GM12878 (cell line): ENCODE measurements around the gene FOXP1. TPM values are rescaled to one million over a fixed set of nuclear protein-coding genes. Genes with fewer than 3 reads are reported as not detected.

Source experiments
- ATAC-seq: fragments of 200-7000 bp; cut with Tn5 transposase; 3 replicates; pipeline ENCODE4 v1.9.1; 2020; ENCODE audit warnings: mild to moderate bottlenecking, moderate library complexity
- BruUV-seq: library from RNA; stranded (reverse); fragments of 400-500 nt; replicated peaks from 2 replicates; lab custom pipeline; 2021; lab: Mats Ljungman, UMichigan
- CTCF ChIA-PET: fragments of 300-600 bp; sonication (Branson Sonifier 250); formaldehyde crosslinking; extraction: SDS; loops from one replicate; lab custom pipeline; 2021; ENCODE audit warnings: inconsistent platforms; lab: Yijun Ruan, JAX
- POLR2A ChIA-PET: fragments of 350-600 bp; formaldehyde crosslinking; extraction: SDS; loops from one replicate; lab custom pipeline; 2021; ENCODE audit warnings: inconsistent platforms; lab: Charles Lee
- RAD21 ChIA-PET: fragments of 300-600 bp; sonication (Branson Sonifier 250); formaldehyde crosslinking; loops from one replicate; lab custom pipeline; 2023; ENCODE audit warnings: antibody characterized with exemption; ENCODE audit not compliant: unreplicated experiment; lab: Charles Lee
- SMC1A ChIA-PET: fragments of 300-600 bp; sonication (Branson Sonifier 250); formaldehyde crosslinking; loops from one replicate; lab custom pipeline; 2023; ENCODE audit not compliant: unreplicated experiment, uncharacterized antibody; lab: Charles Lee
- DNase-seq: peaks from one replicate; pipeline ENCODE4 v3.0.0-alpha.2; 2011; ENCODE audit warnings: low read depth, low spot score
- FAIRE-seq: peaks from 3 replicates; lab custom pipeline; 2011; peaks lifted over from hg19 to GRCh38; lab: Jason Lieb, UNC
- H2AFZ ChIP-seq: 2 replicates; pipeline ENCODE4 v1.6.0; 2011; ENCODE audit warnings: low read depth, low read length, control low read depth; ENCODE audit not compliant: control insufficient read depth
- H3K27ac ChIP-seq: 2 replicates; pipeline ENCODE4 v1.5.1; 2011; ENCODE audit warnings: control low read depth; ENCODE audit not compliant: control insufficient read depth, insufficient read depth
- H3K27me3 ChIP-seq, 2 experiments: replicated peaks in 1 of 2; 2 replicates each; pipeline versions ENCODE4 v1.6.0 to v1.6.1; 2011; ENCODE audit warnings: low read length in 1 of 2; ENCODE audit not compliant: control insufficient read depth in 2 of 2, insufficient read depth in 2 of 2
- H3K36me3 ChIP-seq, 2 experiments: 2 replicates each; pipeline ENCODE4 v1.5.1; 2011; ENCODE audit warnings: low read length in 1 of 2; ENCODE audit not compliant: control insufficient read depth in 2 of 2, insufficient read depth in 2 of 2
- H3K4me1 ChIP-seq: 2 replicates; pipeline ENCODE4 v1.6.1; 2011; ENCODE audit warnings: mild to moderate bottlenecking, low read length, moderate library complexity, mixed read lengths; ENCODE audit not compliant: control insufficient read depth, insufficient read depth
- H3K4me2 ChIP-seq: 2 replicates; pipeline ENCODE4 v1.6.0; 2011; ENCODE audit warnings: control low read depth; ENCODE audit not compliant: control insufficient read depth, insufficient read depth
- H3K4me3 ChIP-seq: fragments of 200-600 bp; sonication (generic); 2 replicates; pipeline ENCODE4 v1.5.1; 2016
- H3K79me2 ChIP-seq: 2 replicates; pipeline ENCODE4 v1.6.0; 2011; ENCODE audit warnings: low read length; ENCODE audit not compliant: control insufficient read depth, insufficient read depth
- H3K9ac ChIP-seq: 2 replicates; pipeline ENCODE4 v1.8.0; 2011; ENCODE audit warnings: low read length, control low read depth, mixed read lengths; ENCODE audit not compliant: control insufficient read depth, insufficient read depth
- H3K9me3 ChIP-seq: replicated peaks from 3 replicates; pipeline ENCODE4 v1.5.1; 2011; ENCODE audit warnings: mild to moderate bottlenecking, low read length; ENCODE audit not compliant: control insufficient read depth, insufficient read depth
- H4K20me1 ChIP-seq: 2 replicates; pipeline ENCODE4 v1.6.0; 2011; ENCODE audit not compliant: control insufficient read depth, insufficient read depth
- ATF7 ChIP-seq: fragments of 450-650 bp; IDR thresholded peaks from 2 replicates; pipeline ENCODE4 v1.6.1; 2016; ENCODE audit warnings: low read depth, mild to moderate bottlenecking
- BCL11A ChIP-seq: IDR thresholded peaks from 2 replicates; pipeline ENCODE4 v1.6.1; 2011; ENCODE audit warnings: low read depth, low read length
- DPF2 ChIP-seq: fragments of 450-650 bp; IDR thresholded peaks from 2 replicates; pipeline ENCODE4 v1.6.1; 2017; ENCODE audit warnings: mild to moderate bottlenecking
- EP300 ChIP-seq, 2 experiments: fragments of 150-350 bp in 1 of 2; IDR thresholded peaks; 2 replicates each; pipeline ENCODE4 v1.6.1; 2011 to 2012; ENCODE audit warnings: low read depth in 2 of 2, low read length in 2 of 2, borderline replicate concordance in 1 of 2, improper control_type of control experiment in 1 of 2, inconsistent platforms in 1 of 2; ENCODE audit not compliant: control insufficient read depth in 1 of 2
- IKZF2 ChIP-seq, 2 experiments: fragments of 450-650 bp; IDR thresholded peaks; 2 replicates each; pipeline ENCODE4 v1.6.1; 2017; ENCODE audit warnings: mild to moderate bottlenecking in 2 of 2, moderate library complexity in 2 of 2
- MTA2 ChIP-seq: fragments of 450-650 bp; IDR thresholded peaks from 2 replicates; pipeline ENCODE4 v1.6.1; 2016; ENCODE audit warnings: low read depth, mild to moderate bottlenecking, moderate library complexity
- PML ChIP-seq: IDR thresholded peaks from 2 replicates; pipeline ENCODE4 v1.6.1; 2012; ENCODE audit warnings: low read length, inconsistent platforms
- RUNX3 ChIP-seq: IDR thresholded peaks from 2 replicates; pipeline ENCODE4 v1.6.1; 2012; ENCODE audit warnings: low read length, inconsistent platforms
- STAT3 ChIP-seq: IDR thresholded peaks from 2 replicates; pipeline ENCODE4 v1.6.1; 2011; ENCODE audit warnings: low read depth, low read length, improper control_type of control experiment
- WGBS: methylation state at CpG from one replicate; pipeline ENCODE4 v1.1.6; 2016; ENCODE audit warnings: low lambda C conversion rate; ENCODE audit not compliant: insufficient replicate concordance, insufficient coverage; ENCODE audit errors: missing lambda C conversion rate; 5-methylcytosine and 5-hydroxymethylcytosine counted together
- in situ Hi-C: fragments of 300-500 bp; cut with MboI; formaldehyde crosslinking; loops from 9 replicates; pipeline ENCODE4 v1.14.3; 2018; ENCODE audit warnings: mixed read lengths
- intact Hi-C: fragments of 100-400 bp; cut with micrococcal nuclease; formaldehyde crosslinking; loops from one replicate; pipeline ENCODE4 v1.14.2; 2022; ENCODE audit not compliant: unreplicated experiment
- polyA plus RNA-seq, 11 experiments: library from polyadenylated mRNA; depleted of rRNA in 4 of 11; unstranded in 6 of 11; stranded (reverse) in 5 of 11; fragments of >200 nt; fragmentation: Nextera tagmentation in 4 of 11; fragmentation: Illumina TruSeq in 1 of 11; extraction: Ambion mirVana in 4 of 11; extraction: Trizol in 1 of 11; gene quantifications; 1 replicate in 1 of 11; 2 replicates in 10 of 11; pipeline versions ENCODE4 v1.2.1 to v1.2.3, GENCODE V29; 2011 to 2016; ENCODE audit warnings: inconsistent platforms in 2 of 11, missing spikeins in 2 of 11, low read depth in 1 of 11
- total RNA-seq, 4 experiments: library from RNA; depleted of rRNA in 3 of 4; stranded (reverse); fragments of >200 nt in 3 of 4; fragmentation: Illumina TruSeq in 1 of 4; extraction: Trizol in 1 of 4; gene quantifications; 2 replicates each; pipeline versions ENCODE4 v1.2.1 to v1.2.3, GENCODE V29; 2013 to 2021
- TF ChIP-seq, protein P1 (sequence below): fragments of 450-650 bp; IDR thresholded peaks from 2 replicates; pipeline ENCODE4 v1.6.1; 2016; ENCODE audit warnings: mild to moderate bottlenecking
- TF ChIP-seq, protein P2 (sequence below): IDR thresholded peaks from 2 replicates; pipeline ENCODE4 v1.6.1; 2011; ENCODE audit warnings: mild to moderate bottlenecking, low read depth, low read length, moderate library complexity; ENCODE audit not compliant: insufficient replicate concordance
- TF ChIP-seq, protein P3 (sequence below): IDR thresholded peaks from 2 replicates; pipeline ENCODE4 v1.6.1; 2012; ENCODE audit warnings: mild to moderate bottlenecking, low read depth, low read length
- TF ChIP-seq, protein P4 (sequence below): IDR thresholded peaks from 2 replicates; pipeline ENCODE4 v1.6.1; 2012; ENCODE audit warnings: low read depth, low read length, improper control_type of control experiment

FOXP1 gene
- total and polyA plus RNA-seq, 10 of the 15 experiments (the other 5 are each of a cell fraction or from before 2014, with no cell fraction given): 0.05 to 1.6 (median 0.20) TPM; not detected in 1

DNA sequence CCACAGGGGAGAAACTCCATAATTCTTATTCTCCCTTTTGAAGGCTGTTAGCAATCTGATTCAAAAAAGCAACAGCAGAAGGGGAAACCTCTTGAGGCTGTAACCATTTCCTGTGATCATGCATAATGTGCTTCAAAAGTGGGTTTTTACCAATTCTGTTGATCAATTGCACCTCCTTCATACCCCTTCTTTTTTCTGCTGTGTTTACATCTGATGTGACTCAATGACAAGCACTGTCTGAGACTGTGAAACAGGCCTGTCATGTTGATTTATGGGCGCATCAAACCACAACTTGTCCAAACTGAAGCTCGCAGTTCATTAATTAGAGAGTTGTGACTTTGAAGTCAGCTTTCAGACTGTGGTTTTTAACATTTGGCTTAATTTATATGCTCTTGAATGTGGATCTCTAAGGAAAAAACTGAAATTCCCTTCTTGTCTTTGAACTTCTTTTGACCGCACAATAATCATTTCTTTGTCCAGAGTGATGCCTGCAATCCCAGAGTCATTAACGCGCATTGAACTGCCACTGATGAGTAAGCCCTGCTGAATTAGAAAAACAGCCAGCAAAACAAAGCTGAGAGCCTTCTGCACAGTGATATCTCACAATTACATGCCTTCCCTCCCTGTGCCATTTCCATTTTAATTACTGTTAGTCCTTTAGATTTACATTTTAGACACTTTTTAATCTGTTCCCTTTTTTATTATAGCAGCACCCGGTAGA, 532.8 kb downstream of the FOXP1 start:
- H3K9ac ChIP-seq: no peak overlapping the region
- DNase-seq (no peak), ATAC-seq (no peak), FAIRE-seq (no peak)
- H3K4me3 ChIP-seq: no peak overlapping the region
- ChIA-PET SMC1A (no interaction called here), CTCF (no interaction called here), RAD21 (no interaction called here), POLR2A (no interaction called here)
- peaks cover 0 to 3% of the 10 kb centered on the region in 2 experiments; a peak in 1 of 4 replicates for H3K27me3 ChIP-seq
- H3K4me1 ChIP-seq: no peaks in the 10 kb centered on the region
- no peak overlapping the region for H2AFZ ChIP-seq
- no TSS peak for BruUV-seq
- no peaks in the 10 kb centered on the region for H3K9me3 ChIP-seq
- H3K36me3 ChIP-seq: no peaks in the 10 kb centered on the region
- TF ChIP-seq, protein P1, sequence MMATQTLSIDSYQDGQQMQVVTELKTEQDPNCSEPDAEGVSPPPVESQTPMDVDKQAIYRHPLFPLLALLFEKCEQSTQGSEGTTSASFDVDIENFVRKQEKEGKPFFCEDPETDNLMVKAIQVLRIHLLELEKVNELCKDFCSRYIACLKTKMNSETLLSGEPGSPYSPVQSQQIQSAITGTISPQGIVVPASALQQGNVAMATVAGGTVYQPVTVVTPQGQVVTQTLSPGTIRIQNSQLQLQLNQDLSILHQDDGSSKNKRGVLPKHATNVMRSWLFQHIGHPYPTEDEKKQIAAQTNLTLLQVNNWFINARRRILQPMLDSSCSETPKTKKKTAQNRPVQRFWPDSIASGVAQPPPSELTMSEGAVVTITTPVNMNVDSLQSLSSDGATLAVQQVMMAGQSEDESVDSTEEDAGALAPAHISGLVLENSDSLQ: peak; percentile 90
- TF ChIP-seq, protein P2, sequence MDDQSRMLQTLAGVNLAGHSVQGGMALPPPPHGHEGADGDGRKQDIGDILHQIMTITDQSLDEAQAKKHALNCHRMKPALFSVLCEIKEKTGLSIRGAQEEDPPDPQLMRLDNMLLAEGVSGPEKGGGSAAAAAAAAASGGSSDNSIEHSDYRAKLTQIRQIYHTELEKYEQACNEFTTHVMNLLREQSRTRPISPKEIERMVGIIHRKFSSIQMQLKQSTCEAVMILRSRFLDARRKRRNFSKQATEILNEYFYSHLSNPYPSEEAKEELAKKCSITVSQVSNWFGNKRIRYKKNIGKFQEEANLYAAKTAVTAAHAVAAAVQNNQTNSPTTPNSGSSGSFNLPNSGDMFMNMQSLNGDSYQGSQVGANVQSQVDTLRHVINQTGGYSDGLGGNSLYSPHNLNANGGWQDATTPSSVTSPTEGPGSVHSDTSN: peak; percentile 83
- TF ChIP-seq PML (no peak), ATF7 (peak; percentile 39; the same call in 1 of the 2 replicates), RUNX3 (peak; percentile 34), IKZF2 (IDR thresholded peaks at IDR 0.05) (peak; percentile 38 to 39; a peak in 2 of 4 replicates), EP300 (IDR thresholded peaks at IDR 0.05; ENCODE audit: borderline replicate concordance in 1 of 2, control insufficient read depth in 1 of 2, low read depth in 2 of 2, low read length in 2 of 2) (peak in 1 of 2 experiments; percentile 67; a peak in 1 of 4 replicates), STAT3 (no peak), DPF2 (0 out of 2 replicates have a peak, but pooled peaks have one; percentile 47), MTA2 (peak; percentile 73), BCL11A (peak; percentile 47; the same call in 1 of the 2 replicates)
- TF ChIP-seq, protein P3, sequence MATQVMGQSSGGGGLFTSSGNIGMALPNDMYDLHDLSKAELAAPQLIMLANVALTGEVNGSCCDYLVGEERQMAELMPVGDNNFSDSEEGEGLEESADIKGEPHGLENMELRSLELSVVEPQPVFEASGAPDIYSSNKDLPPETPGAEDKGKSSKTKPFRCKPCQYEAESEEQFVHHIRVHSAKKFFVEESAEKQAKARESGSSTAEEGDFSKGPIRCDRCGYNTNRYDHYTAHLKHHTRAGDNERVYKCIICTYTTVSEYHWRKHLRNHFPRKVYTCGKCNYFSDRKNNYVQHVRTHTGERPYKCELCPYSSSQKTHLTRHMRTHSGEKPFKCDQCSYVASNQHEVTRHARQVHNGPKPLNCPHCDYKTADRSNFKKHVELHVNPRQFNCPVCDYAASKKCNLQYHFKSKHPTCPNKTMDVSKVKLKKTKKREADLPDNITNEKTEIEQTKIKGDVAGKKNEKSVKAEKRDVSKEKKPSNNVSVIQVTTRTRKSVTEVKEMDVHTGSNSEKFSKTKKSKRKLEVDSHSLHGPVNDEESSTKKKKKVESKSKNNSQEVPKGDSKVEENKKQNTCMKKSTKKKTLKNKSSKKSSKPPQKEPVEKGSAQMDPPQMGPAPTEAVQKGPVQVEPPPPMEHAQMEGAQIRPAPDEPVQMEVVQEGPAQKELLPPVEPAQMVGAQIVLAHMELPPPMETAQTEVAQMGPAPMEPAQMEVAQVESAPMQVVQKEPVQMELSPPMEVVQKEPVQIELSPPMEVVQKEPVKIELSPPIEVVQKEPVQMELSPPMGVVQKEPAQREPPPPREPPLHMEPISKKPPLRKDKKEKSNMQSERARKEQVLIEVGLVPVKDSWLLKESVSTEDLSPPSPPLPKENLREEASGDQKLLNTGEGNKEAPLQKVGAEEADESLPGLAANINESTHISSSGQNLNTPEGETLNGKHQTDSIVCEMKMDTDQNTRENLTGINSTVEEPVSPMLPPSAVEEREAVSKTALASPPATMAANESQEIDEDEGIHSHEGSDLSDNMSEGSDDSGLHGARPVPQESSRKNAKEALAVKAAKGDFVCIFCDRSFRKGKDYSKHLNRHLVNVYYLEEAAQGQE: no peak
- TF ChIP-seq, protein P4, sequence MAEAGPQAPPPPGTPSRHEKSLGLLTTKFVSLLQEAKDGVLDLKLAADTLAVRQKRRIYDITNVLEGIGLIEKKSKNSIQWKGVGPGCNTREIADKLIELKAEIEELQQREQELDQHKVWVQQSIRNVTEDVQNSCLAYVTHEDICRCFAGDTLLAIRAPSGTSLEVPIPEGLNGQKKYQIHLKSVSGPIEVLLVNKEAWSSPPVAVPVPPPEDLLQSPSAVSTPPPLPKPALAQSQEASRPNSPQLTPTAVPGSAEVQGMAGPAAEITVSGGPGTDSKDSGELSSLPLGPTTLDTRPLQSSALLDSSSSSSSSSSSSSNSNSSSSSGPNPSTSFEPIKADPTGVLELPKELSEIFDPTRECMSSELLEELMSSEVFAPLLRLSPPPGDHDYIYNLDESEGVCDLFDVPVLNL: no peak
- H3K79me2 ChIP-seq: no peaks in the 10 kb centered on the region
- H3K4me2 ChIP-seq: no peak overlapping the region
- intact Hi-C loops (no loop called here), in situ Hi-C loops (no loop called here)
- WGBS: 72% methylated on average over 6 of the region's 6 CpGs
- no peaks in the 10 kb centered on the region for H4K20me1 ChIP-seq
- no peak overlapping the region for H3K27ac ChIP-seq
